Ishikawa (cell line): ENCODE measurements around the gene PTPRN2.

ENCODE experiments used
- CEBPB ChIP-seq: IDR thresholded peaks from 2 replicates; pipeline ENCODE4 v1.6.1; 2012
- CREB1 ChIP-seq: IDR thresholded peaks from 2 replicates; pipeline ENCODE4 v1.6.1; 2012; ENCODE audit warnings: low read depth
- EGR1 ChIP-seq: IDR thresholded peaks from 2 replicates; pipeline ENCODE4 v1.6.1; 2012
- EP300 ChIP-seq: IDR thresholded peaks from 2 replicates; pipeline ENCODE4 v1.6.1; 2012; ENCODE audit warnings: borderline replicate concordance
- RAD21 ChIP-seq: IDR thresholded peaks from 2 replicates; pipeline ENCODE4 v1.6.1; 2012; ENCODE audit warnings: low read depth
- TCF12 ChIP-seq: IDR thresholded peaks from 2 replicates; pipeline ENCODE4 v1.6.1; 2012; ENCODE audit warnings: low read depth
- TEAD4 ChIP-seq: IDR thresholded peaks from 2 replicates; pipeline ENCODE4 v1.6.1; 2012
- YY1 ChIP-seq: IDR thresholded peaks from 2 replicates; pipeline ENCODE4 v1.6.1; 2012; ENCODE audit warnings: low read depth
- TF ChIP-seq, protein P1 (sequence below): IDR thresholded peaks from 2 replicates; pipeline ENCODE4 v1.6.1; 2012; ENCODE audit warnings: low read depth, mild to moderate bottlenecking

- TF ChIP-seq TCF12 (no peak), CREB1 (no peak), CEBPB (no peak), RAD21 (no peak), EP300 (no peak), EGR1 (no peak), YY1 (no peak), TEAD4 (no peak)
- TF ChIP-seq, protein P1, sequence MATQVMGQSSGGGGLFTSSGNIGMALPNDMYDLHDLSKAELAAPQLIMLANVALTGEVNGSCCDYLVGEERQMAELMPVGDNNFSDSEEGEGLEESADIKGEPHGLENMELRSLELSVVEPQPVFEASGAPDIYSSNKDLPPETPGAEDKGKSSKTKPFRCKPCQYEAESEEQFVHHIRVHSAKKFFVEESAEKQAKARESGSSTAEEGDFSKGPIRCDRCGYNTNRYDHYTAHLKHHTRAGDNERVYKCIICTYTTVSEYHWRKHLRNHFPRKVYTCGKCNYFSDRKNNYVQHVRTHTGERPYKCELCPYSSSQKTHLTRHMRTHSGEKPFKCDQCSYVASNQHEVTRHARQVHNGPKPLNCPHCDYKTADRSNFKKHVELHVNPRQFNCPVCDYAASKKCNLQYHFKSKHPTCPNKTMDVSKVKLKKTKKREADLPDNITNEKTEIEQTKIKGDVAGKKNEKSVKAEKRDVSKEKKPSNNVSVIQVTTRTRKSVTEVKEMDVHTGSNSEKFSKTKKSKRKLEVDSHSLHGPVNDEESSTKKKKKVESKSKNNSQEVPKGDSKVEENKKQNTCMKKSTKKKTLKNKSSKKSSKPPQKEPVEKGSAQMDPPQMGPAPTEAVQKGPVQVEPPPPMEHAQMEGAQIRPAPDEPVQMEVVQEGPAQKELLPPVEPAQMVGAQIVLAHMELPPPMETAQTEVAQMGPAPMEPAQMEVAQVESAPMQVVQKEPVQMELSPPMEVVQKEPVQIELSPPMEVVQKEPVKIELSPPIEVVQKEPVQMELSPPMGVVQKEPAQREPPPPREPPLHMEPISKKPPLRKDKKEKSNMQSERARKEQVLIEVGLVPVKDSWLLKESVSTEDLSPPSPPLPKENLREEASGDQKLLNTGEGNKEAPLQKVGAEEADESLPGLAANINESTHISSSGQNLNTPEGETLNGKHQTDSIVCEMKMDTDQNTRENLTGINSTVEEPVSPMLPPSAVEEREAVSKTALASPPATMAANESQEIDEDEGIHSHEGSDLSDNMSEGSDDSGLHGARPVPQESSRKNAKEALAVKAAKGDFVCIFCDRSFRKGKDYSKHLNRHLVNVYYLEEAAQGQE = no peak
Observed at GRCh38 chr7:157638563-157638962, 949.1 kb downstream of the PTPRN2 start.
